ENCODE results near the gene ZNF134.

The ZNF134 gene

DNA sequence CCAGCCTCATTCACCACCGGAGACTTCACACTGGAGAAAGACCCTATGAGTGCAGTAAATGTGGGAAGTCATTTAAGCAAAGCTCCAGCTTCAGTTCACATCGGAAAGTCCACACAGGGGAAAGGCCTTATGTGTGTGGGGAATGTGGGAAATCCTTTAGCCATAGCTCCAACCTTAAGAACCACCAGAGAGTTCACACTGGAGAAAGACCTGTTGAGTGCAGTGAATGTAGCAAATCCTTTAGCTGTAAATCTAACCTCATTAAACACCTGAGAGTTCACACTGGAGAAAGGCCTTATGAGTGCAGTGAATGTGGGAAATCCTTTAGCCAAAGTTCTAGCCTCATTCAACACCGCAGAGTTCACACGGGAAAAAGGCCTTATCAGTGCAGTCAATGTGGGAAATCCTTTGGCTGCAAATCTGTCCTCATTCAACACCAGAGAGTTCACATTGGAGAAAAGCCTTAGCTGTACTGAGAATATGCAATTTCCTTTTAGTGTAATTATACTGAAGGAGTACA is 27.7 kb downstream of the ZNF134 start:
- no peak for DNase-seq

DNA sequence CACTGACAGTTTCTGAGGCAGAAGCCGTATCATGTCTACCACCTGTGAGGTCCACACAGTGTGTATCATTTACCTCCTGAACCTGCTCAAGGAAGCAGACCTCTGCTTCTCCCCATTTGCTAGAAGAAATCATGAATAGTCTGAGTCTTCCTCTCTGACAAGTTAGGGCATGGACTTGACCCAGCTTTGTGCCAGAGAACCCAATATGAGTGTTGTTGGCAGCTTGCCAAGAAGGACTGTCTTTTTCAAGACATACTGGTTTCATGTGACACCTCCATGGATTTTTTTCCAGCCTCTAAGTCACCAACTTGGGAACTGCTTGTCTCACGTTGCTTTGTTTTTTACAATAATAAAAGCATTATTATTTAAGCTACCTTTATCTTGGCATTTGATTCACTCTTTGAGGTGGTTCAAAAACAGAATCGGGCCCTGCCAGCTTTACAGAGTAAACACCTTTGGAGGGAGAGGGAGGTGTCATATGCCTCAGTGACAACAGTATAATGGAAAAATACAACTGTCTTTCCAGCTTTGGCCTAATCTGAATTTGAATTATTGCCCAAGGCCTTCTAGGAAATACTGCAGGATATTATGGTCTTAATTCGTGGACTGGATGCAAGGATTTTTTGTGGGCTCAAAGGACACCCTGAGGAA is 28.5 kb downstream of the ZNF134 start:
- no peak for DNase-seq

DNA sequence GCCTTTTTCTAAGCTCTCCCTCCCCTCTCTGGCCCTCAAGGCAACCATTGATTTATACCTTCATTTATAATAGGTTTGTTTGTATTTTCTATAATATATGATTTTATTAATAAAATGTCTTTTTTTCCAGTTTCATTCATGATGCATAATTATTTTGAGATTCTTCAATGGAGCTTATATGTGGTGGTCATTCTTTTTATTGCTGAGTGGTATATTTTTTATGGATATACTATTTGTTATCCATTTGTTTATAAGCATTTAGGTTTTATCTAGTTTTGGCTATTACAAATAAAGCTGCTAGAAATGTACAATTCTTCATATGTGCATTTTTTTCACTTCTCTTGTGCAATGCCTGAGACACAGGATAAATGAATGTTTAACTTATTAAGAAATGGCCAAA is 29.7 kb downstream of the ZNF134 start:
- DNase-seq = no peak

DNA sequence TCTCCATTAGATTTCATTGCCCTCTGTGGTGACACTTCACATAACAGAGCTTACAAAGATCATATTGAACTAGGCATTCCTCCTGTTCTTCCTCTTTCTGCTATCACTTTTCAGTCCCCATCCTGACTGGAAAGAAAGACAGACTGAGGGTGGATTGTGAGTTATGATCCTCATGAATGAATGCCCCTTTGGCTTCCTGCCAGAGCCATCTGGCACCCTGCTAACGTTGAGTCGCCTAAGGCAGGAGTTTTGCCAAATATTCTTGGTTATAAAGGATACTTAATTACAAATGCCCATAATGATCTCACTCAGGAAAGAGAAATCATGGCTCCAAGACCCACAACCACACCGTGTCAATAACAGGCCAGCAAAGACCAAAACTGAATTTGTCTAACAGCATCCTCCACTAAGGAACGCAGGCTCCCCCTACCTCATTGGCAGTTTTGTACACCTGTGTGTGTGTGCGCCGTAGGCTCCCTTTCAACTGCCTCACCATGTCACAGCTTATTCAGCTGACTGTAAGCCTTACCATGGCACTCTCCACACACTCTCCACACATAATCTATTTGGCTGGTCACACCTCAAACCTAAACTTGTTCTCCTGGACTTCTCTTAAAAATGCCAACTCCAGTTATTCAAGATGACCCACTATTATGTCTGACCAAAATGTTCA is 34.4 kb downstream of the ZNF134 start:
- peak; percentile 8 for DNase-seq

DNA sequence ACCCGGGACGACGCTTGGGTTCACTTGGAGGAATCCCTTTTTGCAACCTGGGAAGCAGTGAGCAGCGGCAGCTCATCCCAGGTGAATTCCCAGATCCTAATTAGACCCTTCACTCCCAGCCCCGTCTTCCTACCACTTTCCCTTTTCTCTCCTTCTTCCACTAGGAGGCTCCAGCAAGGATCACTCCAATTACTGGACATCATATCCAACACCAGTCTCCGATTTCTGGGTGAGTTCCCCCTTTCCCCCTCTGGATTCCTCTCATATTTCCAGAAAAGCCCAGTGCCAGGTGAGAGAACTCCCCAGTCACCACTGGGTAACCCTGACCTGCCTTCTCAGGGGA is 37.6 kb downstream of the ZNF134 start:
- DNase-seq = no peak

DNA sequence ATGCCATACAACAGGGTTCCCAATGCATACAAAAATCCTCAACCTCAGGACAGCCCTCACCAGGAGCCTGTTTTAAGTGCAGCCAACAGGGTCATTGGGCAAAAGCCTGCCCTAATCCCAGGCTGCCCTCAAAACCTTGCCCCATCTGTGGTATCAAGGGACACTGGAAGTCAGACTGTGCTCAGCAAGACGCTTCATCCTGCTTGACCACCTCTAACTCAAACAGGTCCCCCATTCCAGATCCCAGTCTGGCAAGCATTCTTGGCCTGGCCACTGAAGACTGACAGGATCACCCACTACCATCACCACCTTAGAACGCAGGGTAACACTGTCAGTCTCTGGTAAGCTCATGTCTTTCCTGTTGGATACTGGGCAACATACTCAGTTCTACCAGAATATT is 39.6 kb downstream of the ZNF134 start:
- no peak for DNase-seq

DNA sequence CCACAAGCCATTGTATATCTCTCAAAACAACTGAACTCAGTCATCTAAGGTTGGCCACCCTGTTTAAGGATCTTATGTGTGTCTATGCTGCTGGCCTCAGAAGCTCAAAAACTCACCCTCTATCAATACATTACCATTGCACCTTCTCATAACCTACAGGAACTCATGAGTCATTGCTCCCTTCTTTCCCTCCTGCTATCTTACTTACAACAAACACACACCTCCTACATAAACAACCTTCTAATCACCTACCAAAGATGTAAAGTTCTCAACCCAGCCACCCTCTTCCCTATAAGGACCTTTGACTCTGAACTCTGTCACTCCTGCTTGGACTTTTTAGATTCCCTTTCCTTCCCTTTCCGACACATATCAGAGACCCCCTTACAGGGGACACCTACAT is 41.4 kb downstream of the ZNF134 start:
- no peak for DNase-seq

DNA sequence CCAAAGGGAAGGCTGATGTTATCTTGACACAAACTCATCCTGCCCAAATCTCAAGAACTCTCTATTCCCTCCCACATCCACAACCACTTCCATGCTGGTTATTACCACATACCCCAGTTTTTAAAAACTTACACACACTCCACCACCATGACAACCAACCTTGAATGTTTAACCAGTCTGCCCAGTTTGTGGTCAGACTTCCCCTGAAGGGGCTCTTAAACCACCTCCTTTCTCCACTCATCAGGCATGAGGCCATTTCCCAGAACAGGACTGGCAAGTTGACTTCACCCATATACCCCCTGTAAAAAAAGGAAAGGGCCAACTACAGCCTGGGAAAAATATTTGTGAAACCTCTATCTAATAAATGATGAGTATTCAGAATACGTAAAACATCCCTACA is 42.3 kb downstream of the ZNF134 start:
- no peak for DNase-seq

DNA sequence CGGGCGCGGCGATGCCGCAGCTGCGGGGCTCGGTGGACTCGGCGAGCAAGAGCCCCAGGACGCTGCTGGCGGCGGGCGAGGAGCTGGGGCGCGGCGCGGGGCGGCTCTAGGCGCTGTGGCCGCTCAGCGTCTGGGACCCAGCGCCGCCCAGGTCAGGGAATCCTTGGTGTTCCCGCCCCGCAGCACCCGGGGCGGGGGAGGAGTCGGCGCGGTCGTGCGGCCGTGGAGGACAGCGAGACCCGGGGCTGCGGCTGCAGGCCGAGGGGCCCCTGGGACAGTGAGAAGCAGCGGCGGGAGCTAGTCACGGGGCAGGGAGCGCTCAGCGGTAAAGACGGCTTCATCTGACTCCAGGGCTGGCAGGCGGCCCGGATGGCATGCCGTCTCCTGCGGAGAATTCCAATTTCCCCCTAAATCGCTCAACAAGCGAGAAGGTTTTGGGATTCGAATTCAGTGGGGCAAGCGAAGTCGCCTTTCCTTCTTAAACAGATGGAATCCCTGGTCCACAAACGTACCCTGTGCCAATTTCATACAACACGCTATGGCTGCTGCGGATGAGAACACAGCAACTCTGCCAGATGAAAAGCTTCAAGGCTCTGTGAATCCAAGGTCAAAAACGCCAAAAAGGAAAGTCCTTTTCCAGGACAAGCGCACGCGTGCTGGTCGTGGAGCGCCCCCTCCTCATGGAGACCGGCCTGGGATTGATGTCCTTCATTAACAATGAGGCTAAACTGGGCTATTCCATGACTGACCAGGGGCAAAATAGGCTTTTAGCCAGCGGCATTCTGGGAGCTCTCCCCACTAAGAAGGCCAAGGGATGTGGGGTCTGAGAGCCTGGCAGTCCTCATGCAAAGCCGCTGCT is 50.5 kb downstream of the ZNF134 start:
- peak; percentile 14 for DNase-seq

DNA sequence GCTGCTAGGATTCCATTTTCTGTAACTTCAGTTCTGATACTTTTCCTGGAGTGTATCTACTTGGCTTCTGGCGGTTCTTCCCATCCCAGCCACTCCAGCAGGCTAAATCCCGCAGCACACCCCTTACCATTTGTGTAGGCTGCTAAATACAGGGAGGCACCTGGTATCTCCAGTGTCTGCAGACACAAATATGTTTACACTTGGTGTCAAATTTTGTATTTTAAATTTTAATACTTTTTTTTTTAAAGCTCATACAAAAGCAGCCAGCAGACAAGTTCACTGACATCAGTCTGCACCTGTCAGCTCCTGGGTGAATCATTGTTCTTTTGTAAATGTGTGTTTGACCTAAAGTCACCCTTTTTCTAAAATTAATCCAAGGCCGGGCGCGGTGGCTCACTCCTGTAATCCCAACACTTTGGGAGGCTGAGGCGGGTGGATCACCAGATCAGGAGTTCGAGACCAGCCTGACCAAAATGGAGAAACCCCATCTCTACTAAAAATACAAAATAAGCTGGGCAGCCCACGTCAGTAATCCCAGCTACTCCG is 51.3 kb downstream of the ZNF134 start:
- no peak for DNase-seq

DNA sequence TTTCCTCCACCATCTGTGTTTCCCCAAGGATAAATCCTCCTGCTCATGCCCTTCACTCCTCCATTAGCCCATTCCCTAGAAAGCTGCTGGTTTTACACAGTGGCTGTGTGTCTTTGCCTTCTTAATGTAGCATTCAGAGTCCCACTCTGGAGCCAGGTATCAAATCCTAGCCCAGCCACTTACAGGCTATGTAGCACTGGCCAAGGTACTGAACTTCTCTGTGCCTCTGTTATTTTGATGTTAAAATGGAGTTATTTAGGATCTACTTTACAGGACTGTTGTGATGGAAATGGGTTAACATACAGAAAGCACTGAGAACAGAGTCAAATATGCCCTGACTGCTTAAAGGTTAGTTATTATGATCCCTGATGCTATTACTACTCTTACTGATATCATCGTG is 53.2 kb downstream of the ZNF134 start:
- no peak for DNase-seq

DNA sequence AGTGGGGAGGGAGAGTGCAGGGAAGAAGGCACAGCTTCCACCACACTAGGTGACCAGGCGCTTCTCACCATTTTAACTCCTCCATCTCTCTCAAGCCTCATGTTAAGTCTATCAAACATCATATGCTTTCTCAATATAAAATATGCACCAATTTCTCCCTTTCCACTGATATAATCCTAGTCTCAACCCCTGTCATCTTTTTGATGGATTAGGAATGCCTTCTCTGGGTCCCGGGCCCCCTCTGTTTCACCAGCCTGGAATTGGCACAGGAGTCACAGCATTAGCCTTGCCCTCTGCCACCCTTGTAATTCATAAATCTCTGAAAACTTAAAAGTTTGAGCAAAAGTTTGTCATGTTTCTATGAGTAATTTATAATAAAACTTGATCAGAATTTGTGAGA is 54.6 kb downstream of the ZNF134 start, which contains the start of gene ZSCAN4:
Gene ZSCAN4 (plus strand): TSS at position 301 of the 400 bp plus-strand sequence. CDS start 7,211 bp downstream, outside the sequence.
- no peak for DNase-seq

DNA sequence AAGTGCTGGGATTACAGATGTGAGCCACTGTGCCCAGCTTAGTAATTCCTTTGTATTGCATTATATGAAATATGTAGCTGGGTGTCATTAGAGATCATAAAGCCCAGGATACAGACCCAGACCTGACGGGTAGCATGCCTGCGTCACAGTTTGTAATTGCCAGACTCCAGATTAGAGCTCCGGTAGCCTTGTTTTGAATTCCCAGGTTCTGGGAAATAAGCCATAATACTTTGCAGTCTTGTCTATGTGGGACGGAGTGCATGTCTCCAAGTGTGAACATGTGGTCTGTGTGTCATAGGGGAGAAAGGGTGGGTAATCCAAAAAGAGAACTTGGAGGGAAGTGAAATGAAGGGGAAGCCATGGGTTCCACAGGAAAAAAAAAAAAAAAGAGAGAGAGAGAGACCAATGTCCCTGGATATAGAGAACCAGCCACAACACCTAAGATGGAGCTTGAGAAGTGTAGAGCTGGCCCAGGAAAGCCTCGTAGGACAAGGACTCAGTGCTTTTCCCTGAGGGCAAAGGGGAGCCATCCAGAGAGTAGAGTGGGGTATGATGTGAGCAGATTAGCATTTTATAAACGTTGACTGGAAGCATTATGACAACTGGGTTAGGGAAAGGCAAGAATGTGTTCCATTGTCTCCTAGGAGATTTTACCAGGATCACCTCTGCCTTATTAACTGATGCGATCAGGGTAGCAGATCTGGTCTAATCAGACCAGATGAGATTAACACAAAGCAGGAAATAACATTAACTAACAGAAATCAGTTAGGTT is 57.3 kb downstream of the ZNF134 start:
- DNase-seq = no peak

DNA sequence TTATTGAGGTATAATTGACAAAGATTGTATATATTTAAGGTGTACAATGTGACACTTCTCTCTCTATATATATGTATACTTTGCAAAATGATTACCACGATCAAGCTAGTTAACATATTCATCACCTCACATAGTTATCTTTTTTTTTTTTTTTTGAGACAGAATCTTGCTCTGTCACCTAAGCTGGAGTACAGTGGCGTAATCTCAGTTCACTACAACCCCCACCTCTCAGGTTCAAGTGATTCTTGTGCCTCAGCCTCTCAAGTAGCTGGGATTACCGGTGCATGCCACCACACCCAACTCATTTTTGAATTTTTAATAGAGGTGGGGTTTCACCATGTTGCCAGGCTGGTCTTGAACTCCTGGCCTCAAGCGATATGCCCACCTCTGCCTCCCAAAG is 58.4 kb downstream of the ZNF134 start:
- no peak for DNase-seq

Measured in NCI-H1092 (cell line).